OCI-LY3 (cell line): Measurements from ENCODE around the gene ELFN2.

Source experiments
- CTCF ChIP-seq: fragments of 200-600, 300-600 bp; sonication (generic); IDR thresholded peaks from 2 replicates; pipeline ENCODE4 v1.5.1; 2014; ENCODE audit warnings: antibody characterized with exemption, low read length, low read depth
- EZH2phosphoT487 ChIP-seq: fragments of 200-600 bp; shearing (Covaris generic); IDR thresholded peaks from 2 replicates; pipeline ENCODE4 v1.6.1; 2018; ENCODE audit warnings: antibody characterized with exemption, mixed run types, low read depth

GRCh38 chr22:37427135-37427710 lies at the start of gene ELFN2:
- no peak for TF ChIP-seq CTCF
- TF ChIP-seq EZH2phosphoT487 = no peak
